Colonic mucosa (tissue), 4 donors: Measurements from ENCODE around the gene CSNK2B. TPM values are rescaled to one million over a fixed set of nuclear protein-coding genes. Genes with fewer than 3 reads are reported as not detected.

Experiments
- DNase-seq: peaks from one replicate; pipeline ENCODE4 v3.0.0-alpha.2; 2020
- H3K27ac ChIP-seq: fragments of 200-600 bp; one replicate; pipeline ENCODE4 v1.8.0; 2021
- H3K27me3 ChIP-seq: fragments of 200-600 bp; one replicate; pipeline ENCODE4 v1.8.0; 2021
- H3K36me3 ChIP-seq: fragments of 200-600 bp; one replicate; pipeline ENCODE4 v1.8.0; 2021
- H3K4me1 ChIP-seq: fragments of 200-600 bp; one replicate; pipeline ENCODE4 v1.8.0; 2021; ENCODE audit warnings: mild to moderate bottlenecking
- H3K4me3 ChIP-seq: fragments of 200-600 bp; one replicate; pipeline ENCODE4 v1.8.0; 2021
- H3K9ac ChIP-seq, 2 donors: one replicate each; pipeline ENCODE4 v1.7.0; 2013; ENCODE audit warnings: control low read depth in 2 of 2, low read depth in 2 of 2, low read length in 2 of 2
- H3K9me3 ChIP-seq: fragments of 200-600 bp; one replicate; pipeline ENCODE4 v1.8.0; 2021
- CTCF ChIP-seq: fragments of 200-600 bp; IDR thresholded peaks from one replicate; pipeline ENCODE4 v1.8.0; 2022; ENCODE audit warnings: antibody characterized with exemption, mild to moderate bottlenecking
- intact Hi-C: fragments of 100-400 bp; cut with DNase I; formaldehyde crosslinking; loops from one replicate; pipeline ENCODE4 v1.14.1; 2022
- total RNA-seq, 2 donors: library from RNA; stranded (reverse); fragmentation: NEBNext Ultra II Directional in 1 of 2; extraction: Animal tissue kit (Norgen Biotek cat#: 25700) in 1 of 2; gene quantifications; one replicate each; pipeline ENCODE4 v1.2.1, GENCODE V29; 2021
- donor health status: healthy.
- donor health status: DM: no; HTN: no; CAD: no.
- donor health status: DM: no; HTN: no; CAD: no.

The CSNK2B gene
- total RNA-seq, 2 donors from 2014 or later = 140 to 152 TPM

DNA sequence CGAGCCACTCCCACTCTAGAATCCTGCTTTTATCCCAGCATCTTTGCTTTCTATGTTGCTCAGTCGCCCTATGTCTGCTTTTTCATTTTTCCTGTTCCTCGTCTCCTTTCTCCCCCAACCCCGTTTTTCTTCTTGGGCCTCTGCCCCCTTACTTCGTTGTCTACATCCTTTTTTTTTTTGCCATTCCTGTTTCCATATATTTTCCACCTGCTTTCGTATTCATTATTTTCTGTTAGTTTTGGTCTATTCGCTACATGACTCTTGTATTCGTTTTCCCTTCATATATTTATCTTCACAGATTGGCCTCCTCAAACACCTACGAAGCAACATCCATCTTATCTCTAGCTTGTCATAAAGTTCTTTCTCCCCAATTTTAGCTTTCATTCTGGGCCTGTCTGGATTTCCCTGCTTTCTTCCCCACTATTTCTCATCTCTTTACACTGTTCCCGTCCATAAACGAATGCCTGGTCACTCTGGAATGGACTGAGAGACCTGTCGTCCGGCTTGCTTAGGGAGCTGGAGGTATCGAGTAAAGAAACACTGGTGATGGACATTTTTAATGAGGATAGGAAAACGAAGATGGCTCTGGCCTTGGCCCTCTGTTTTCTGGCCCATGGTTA, 44.5 kb upstream of the CSNK2B start:
- Histone ChIP-seq H3K4me1 (peaks cover 4% of the 10 kb centered on the region), H3K4me3 (peak overlapping the region; percentile 68), H3K9ac (peak overlapping the region; percentile 90 to 98), H3K36me3 (peaks cover 9% of the 10 kb centered on the region), H3K27me3 (no peaks in the 10 kb centered on the region), H3K9me3 (no peaks in the 10 kb centered on the region), H3K27ac (peak overlapping the region; percentile 93)
- intact Hi-C loops = loop anchor here (5.0 kb wide), 1 partner anchor 36 kb away; the partner anchor contains the start of gene APOM
- TF ChIP-seq CTCF = no peak
- DNase-seq = no peak

GRCh38 chr6:31621991-31622390, 43.9 kb upstream of the CSNK2B start:
- Histone ChIP-seq H3K27me3 (no peaks in the 10 kb centered on the region), H3K27ac (peak overlapping the region; percentile 93), H3K4me1 (peaks cover 4% of the 10 kb centered on the region), H3K9me3 (no peaks in the 10 kb centered on the region), H3K9ac (peak overlapping the region in 1 of 2 donors; percentile 90), H3K36me3 (peaks cover 14% of the 10 kb centered on the region), H3K4me3 (peak overlapping the region; percentile 68)
- TF ChIP-seq CTCF = no peak
- intact Hi-C loops = loop anchor here (5.0 kb wide), 1 partner anchor 35 kb away; the partner anchor contains the start of gene APOM
- peak; percentile 55 for DNase-seq

GRCh38 chr6:31622684-31623091, 43.2 kb upstream of the CSNK2B start:
- no peak for DNase-seq
- no peak overlapping the region for H3K4me3 ChIP-seq
- no peak overlapping the region for H3K27ac ChIP-seq
- peaks cover 21% of the 10 kb centered on the region for H3K36me3 ChIP-seq
- intact Hi-C loops = loop anchor here (5.0 kb wide), 1 partner anchor 35 kb away; the partner anchor contains the start of gene APOM
- no peaks in the 10 kb centered on the region for H3K27me3 ChIP-seq
- no peaks in the 10 kb centered on the region for H3K9me3 ChIP-seq
- TF ChIP-seq CTCF = no peak
- H3K4me1 ChIP-seq = peaks cover 4% of the 10 kb centered on the region
- peak overlapping the region in 1 of 2 donors; percentile 90 for H3K9ac ChIP-seq

DNA sequence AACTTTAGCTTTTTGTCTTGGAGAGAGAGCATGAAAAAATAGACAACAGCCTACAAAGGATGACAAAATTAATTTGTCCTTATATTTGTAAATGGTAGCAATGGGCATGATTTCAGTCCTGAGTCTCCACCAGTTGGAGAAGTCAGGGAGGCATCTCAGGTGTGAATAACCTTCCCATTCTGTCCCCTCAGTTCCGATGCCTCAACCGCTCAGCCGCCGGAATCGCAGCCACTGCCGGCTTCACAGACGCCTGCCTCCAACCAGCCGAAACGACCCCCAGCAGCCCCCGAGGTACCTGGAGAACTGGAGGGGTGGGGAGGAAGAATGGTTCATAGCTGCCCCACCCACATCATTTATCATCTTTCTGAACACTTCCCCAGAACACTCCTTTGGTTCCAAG, 41.8 kb upstream of the CSNK2B start:
- Histone ChIP-seq H3K9me3 (no peaks in the 10 kb centered on the region), H3K4me3 (no peak overlapping the region), H3K4me1 (peaks cover 4% of the 10 kb centered on the region), H3K9ac (no peak overlapping the region), H3K36me3 (peaks cover 32% of the 10 kb centered on the region), H3K27me3 (no peaks in the 10 kb centered on the region), H3K27ac (no peak overlapping the region)
- intact Hi-C loops = loop anchor here (5.0 kb wide), 1 partner anchor 33 kb away; the partner anchor contains the start of gene APOM
- TF ChIP-seq CTCF = no peak
- DNase-seq = no peak

GRCh38 chr6:31626952-31627351, 38.9 kb upstream of the CSNK2B start:
- no peaks in the 10 kb centered on the region for H3K27me3 ChIP-seq
- no peak for DNase-seq
- no peaks in the 10 kb centered on the region for H3K9me3 ChIP-seq
- H3K36me3 ChIP-seq = peaks cover 43% of the 10 kb centered on the region
- no peak overlapping the region for H3K4me3 ChIP-seq
- intact Hi-C loops = no loop called here
- TF ChIP-seq CTCF = no peak
- H3K27ac ChIP-seq = no peak overlapping the region
- H3K4me1 ChIP-seq = peaks cover 2% of the 10 kb centered on the region
- H3K9ac ChIP-seq = no peak overlapping the region
